Muscle layer of colon (tissue), 2 donors: ENCODE data around the gene HECTD1.
"Not testable (repeated sequence)": the region's sequence is repeated elsewhere in the genome, so short reads cannot be mapped to it uniquely, and the experiment has no call there.

ENCODE experiments used
- H3K27ac ChIP-seq: one replicate; pipeline ENCODE4 v1.7.0; 2013; ENCODE audit warnings: low read depth, mild to moderate bottlenecking, low read length, moderate library complexity
- H3K27me3 ChIP-seq, 2 donors: one replicate each; pipeline ENCODE4 v1.7.0; 2013; ENCODE audit warnings: low read length in 2 of 2, mild to moderate bottlenecking in 2 of 2; ENCODE audit not compliant: insufficient read depth in 2 of 2, control insufficient read depth in 1 of 2
- H3K36me3 ChIP-seq: one replicate; pipeline ENCODE4 v1.7.0; 2013; ENCODE audit warnings: mild to moderate bottlenecking, low read length; ENCODE audit not compliant: insufficient read depth
- H3K4me1 ChIP-seq: one replicate; pipeline ENCODE4 v1.7.0; 2013; ENCODE audit warnings: mild to moderate bottlenecking, low read length; ENCODE audit not compliant: insufficient read depth
- H3K4me3 ChIP-seq, 2 donors: one replicate each; pipeline ENCODE4 v1.7.0; 2013; ENCODE audit warnings: low read length in 2 of 2, low read depth in 1 of 2, mild to moderate bottlenecking in 1 of 2, moderate library complexity in 1 of 2
- H3K9ac ChIP-seq: one replicate; pipeline ENCODE4 v1.7.0; 2013; ENCODE audit warnings: low read length
- H3K9me3 ChIP-seq: one replicate; pipeline ENCODE4 v1.7.0; 2013; ENCODE audit warnings: mild to moderate bottlenecking, low read length
- donor health status: abdominal sarcoma.
- donor health status: Adenocarcinoma of cecum.

The HECTD1 gene

GRCh38 chr14:31204593-31205534 is 2.7 kb downstream of the HECTD1 start:
- H3K4me3 ChIP-seq = peak overlapping the region in 1 of 2 donors; percentile 73
- peak overlapping the region; percentile 98 for H3K27ac ChIP-seq
- H3K9ac ChIP-seq = no peak overlapping the region
- H3K4me1 ChIP-seq = peaks cover 16% of the 10 kb centered on the region
- H3K36me3 ChIP-seq = no peaks in the 10 kb centered on the region
- H3K9me3 ChIP-seq = no peaks in the 10 kb centered on the region
- H3K27me3 ChIP-seq = no peaks in the 10 kb centered on the region

DNA sequence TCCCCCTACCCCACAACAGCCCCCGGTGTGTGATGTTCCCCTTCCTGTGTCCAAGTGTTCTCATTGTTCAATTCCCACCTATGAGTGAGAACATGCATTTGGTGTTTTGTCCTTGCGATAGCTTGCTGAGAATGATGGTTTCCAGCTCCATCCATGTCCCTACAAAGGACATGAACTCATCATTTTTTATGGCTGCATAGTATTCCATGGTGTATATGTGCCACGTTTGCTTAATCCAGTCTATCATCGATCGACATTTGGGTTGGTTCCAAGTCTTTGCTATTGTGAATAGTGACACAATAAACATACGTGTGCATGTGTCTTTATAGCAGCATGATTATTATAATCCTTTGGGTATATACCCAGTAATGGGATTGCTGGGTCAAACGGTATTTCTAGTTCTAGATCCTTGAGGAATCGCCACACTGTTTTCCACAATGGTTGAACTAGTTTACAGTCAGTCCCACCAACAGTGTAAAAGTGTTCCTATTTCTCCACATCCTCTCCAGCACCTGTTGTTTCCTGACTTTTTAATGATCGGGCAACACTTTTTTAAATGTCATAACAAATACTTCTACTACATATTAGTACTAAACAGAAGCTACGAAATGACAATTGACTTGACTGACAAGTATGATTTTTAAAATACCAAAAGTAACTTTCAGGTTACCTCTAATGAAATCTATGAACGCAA is 3.5 kb downstream of the HECTD1 start:
- H3K4me1 ChIP-seq = peaks cover 15% of the 10 kb centered on the region
- not testable (repeated sequence) for H3K9ac ChIP-seq, H3K4me3 ChIP-seq, H3K36me3 ChIP-seq, H3K27ac ChIP-seq, H3K9me3 ChIP-seq, H3K27me3 ChIP-seq

GRCh38 chr14:31203414-31203742 is 4.2 kb downstream of the HECTD1 start:
- H3K27ac ChIP-seq = no peak overlapping the region
- H3K4me1 ChIP-seq = peaks cover 9% of the 10 kb centered on the region
- no peaks in the 10 kb centered on the region for H3K36me3 ChIP-seq
- H3K4me3 ChIP-seq = no peak overlapping the region
- no peaks in the 10 kb centered on the region for H3K9me3 ChIP-seq
- H3K9ac ChIP-seq = no peak overlapping the region
- H3K27me3 ChIP-seq = no peaks in the 10 kb centered on the region

- H3K4me3 ChIP-seq = no peak overlapping the region
- H3K9ac ChIP-seq = no peak overlapping the region
- no peaks in the 10 kb centered on the region for H3K27me3 ChIP-seq
- H3K36me3 ChIP-seq = no peaks in the 10 kb centered on the region
- no peak overlapping the region for H3K27ac ChIP-seq
- no peaks in the 10 kb centered on the region for H3K9me3 ChIP-seq
- peaks cover 24% of the 10 kb centered on the region for H3K4me1 ChIP-seq
These were observed 6.5 kb downstream of the HECTD1 start for GRCh38 chr14:31201111-31201510.

DNA sequence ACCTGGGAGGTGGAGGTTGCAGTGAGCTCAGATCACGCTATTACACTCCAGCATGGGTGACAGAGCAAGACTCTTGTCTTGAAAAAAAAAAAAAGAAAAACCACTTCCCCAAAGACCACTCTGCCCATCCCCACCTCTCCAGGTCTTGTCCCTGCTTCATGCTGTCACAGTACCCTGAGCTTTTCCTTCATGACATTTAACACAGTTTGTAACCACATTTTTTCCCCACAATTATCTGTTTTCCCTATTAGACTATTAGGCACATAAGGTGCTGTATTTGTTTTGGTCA is 6.9 kb downstream of the HECTD1 start:
- peaks cover 24% of the 10 kb centered on the region for H3K4me1 ChIP-seq
- H3K27ac ChIP-seq = no peak overlapping the region
- no peaks in the 10 kb centered on the region for H3K36me3 ChIP-seq
- H3K9me3 ChIP-seq = no peaks in the 10 kb centered on the region
- no peak overlapping the region for H3K9ac ChIP-seq
- no peak overlapping the region for H3K4me3 ChIP-seq
- no peaks in the 10 kb centered on the region for H3K27me3 ChIP-seq

DNA sequence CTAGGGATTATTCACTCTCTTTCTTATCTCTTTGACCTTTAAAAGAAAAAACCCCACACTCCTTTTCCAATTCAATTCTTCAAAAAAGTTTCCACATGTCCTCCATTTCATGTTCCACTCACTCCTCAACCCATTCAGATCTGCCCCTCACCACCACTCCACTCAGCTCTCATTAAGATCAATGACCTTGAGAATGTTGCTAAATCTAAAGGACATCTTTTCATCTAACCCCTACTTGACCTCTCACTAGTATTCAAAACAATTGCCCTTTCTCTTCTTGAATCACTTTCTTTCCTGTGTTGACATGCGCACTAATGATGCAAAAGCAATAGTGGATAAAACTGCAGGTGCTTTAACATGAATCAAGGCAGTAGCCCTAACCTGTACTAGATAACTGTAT is 9.9 kb downstream of the HECTD1 start:
- H3K9me3 ChIP-seq = no peaks in the 10 kb centered on the region
- no peaks in the 10 kb centered on the region for H3K27me3 ChIP-seq
- H3K27ac ChIP-seq = no peak overlapping the region
- peaks cover 22% of the 10 kb centered on the region for H3K4me1 ChIP-seq
- H3K4me3 ChIP-seq = no peak overlapping the region
- H3K36me3 ChIP-seq = no peaks in the 10 kb centered on the region
- H3K9ac ChIP-seq = no peak overlapping the region

DNA sequence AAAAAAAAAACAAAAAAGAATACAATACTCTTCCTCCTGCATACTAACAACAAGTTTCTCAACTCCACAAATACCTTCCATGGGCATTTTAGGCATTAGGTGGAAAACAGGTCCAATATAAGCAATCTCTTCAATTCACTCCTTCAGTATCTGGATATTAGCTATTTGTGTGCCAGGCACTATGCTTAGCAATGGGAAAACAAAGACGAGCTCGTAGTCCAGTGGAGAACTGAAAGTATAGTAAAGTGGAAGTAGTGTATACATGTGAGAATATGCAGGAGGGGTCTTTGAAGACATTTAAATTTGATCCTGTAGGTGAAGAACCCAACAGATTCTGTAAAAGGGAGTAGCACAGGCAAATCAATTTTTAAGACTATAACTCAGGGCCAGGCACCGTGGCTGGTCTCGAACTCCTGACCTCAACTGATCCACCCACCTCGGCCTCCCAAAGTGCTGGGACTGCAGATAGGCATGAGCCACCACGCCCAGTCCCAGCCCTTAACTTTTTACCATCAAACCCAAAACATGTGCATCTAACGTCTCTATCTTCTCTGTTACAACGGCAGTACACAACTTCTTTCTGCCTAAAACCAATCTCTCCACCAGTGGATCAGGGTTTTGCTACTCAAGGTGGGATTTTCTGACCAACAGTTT is 10.6 kb downstream of the HECTD1 start:
- H3K27ac ChIP-seq = no peak overlapping the region
- H3K9me3 ChIP-seq = no peaks in the 10 kb centered on the region
- no peak overlapping the region for H3K4me3 ChIP-seq
- H3K9ac ChIP-seq = no peak overlapping the region
- no peaks in the 10 kb centered on the region for H3K36me3 ChIP-seq
- peaks cover 22% of the 10 kb centered on the region for H3K4me1 ChIP-seq
- H3K27me3 ChIP-seq = no peaks in the 10 kb centered on the region

GRCh38 chr14:31194661-31195060 is 12.9 kb downstream of the HECTD1 start:
- H3K36me3 ChIP-seq = no peaks in the 10 kb centered on the region

GRCh38 chr14:31194095-31194494 is 13.5 kb downstream of the HECTD1 start:
- Histone ChIP-seq H3K4me3 (no peak overlapping the region), H3K27ac (no peak overlapping the region)

More at GRCh38 chr14:31194661-31195060, 12.9 kb downstream of the HECTD1 start:
- Histone ChIP-seq H3K27me3 (no peaks in the 10 kb centered on the region), H3K27ac (no peak overlapping the region), H3K9me3 (no peaks in the 10 kb centered on the region), H3K9ac (no peak overlapping the region), H3K4me1 (peaks cover 29% of the 10 kb centered on the region), H3K4me3 (no peak overlapping the region)

GRCh38 chr14:31192544-31192943 is 15.0 kb downstream of the HECTD1 start:
- peaks cover 20% of the 10 kb centered on the region for H3K4me1 ChIP-seq
- H3K27me3 ChIP-seq, H3K36me3 ChIP-seq, H3K9me3 ChIP-seq, H3K4me3 ChIP-seq, H3K9ac ChIP-seq, H3K27ac ChIP-seq: not testable (repeated sequence)

More at GRCh38 chr14:31194095-31194494, 13.5 kb downstream of the HECTD1 start:
- Histone ChIP-seq H3K9me3 (no peaks in the 10 kb centered on the region), H3K9ac (no peak overlapping the region), H3K36me3 (no peaks in the 10 kb centered on the region), H3K4me1 (peaks cover 29% of the 10 kb centered on the region), H3K27me3 (no peaks in the 10 kb centered on the region)

DNA sequence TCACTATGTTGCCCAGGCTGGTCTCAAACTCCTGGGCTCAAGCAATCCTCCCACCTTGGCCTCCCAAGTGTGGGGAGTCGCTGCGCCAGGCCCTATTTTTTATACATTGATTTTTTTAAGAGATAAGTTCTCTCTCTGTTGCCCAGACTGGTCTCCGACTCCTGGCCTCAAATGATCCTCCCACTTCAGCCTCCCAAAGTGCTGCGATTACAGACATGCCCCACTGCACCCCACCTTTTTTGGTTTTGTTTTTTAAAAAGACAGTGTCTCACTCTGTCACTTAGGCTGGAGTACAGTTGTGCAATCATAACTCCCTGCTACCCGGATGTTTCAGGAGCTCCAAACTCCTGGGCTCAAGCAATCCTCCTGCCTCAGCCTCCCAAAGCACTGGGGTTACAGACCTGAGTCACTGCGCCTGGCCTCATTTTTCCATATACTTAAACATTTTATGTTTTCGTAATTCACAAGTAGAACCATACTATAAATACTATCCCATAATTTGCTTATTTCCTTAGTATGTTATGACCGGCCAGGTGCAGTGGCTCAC is 16.8 kb downstream of the HECTD1 start:
- Histone ChIP-seq H3K9me3 (no peaks in the 10 kb centered on the region), H3K36me3 (no peaks in the 10 kb centered on the region), H3K4me1 (peaks cover 12% of the 10 kb centered on the region), H3K9ac (no peak overlapping the region), H3K27me3 (no peaks in the 10 kb centered on the region), H3K27ac (no peak overlapping the region), H3K4me3 (no peak overlapping the region)
